NCI-H82 (cell line): ENCODE results near the gene CLIC1.

Experiments used
- DNase-seq: peaks from one replicate; lab custom pipeline; 2025; lab: John Stamatoyannopoulos, UW

The CLIC1 gene

GRCh38 chr6:31736021-31736767, at the start of gene CLIC1:
Gene CLIC1, minus strand, starts transcription at chr6:31736530. Its CDS starts 230 bp downstream, at chr6:31736300.
- DNase-seq, result peak; percentile 87

GRCh38 chr6:31785475-31785874, 49.1 kb upstream of the CLIC1 start:
- no peak for DNase-seq

- DNase-seq, result no peak
These were observed 48.0 kb upstream of the CLIC1 start for GRCh38 chr6:31784098-31784925.

DNA sequence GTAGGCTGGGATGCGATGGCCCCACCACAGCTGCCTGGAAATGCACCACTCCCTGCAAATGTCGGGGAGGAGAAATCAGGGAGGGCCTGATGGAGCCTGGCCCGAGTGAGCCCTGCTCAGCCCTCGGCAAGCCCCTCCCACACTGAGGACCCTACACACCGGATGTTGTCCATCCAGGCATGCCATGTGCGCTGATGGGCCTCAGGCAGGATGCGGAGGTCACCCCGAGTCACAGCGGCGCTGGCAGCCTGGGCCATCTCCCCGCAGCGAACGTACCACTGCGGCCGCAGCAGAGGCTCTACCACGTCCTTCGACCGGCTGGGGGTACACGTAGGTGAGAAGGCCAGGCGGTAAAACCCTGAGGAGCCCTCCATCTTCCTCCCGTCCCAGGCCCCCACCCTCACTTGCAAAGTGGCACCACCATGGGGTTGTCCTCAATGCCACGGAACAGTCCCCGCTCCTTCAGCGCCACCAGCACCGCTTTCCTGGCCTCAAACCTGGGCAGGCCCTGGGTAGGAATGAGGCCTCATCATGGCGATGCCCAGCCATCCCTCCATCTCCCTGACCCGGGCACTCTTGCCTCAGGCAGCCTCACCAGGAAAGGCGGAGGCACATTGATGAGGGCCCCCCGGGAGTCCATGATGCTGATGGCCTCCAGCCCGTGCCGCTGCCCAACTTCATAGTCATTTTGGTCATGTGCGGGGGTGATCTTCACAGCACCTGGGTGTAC, 46.0 kb upstream of the CLIC1 start:
- DNase-seq, result no peak

DNA sequence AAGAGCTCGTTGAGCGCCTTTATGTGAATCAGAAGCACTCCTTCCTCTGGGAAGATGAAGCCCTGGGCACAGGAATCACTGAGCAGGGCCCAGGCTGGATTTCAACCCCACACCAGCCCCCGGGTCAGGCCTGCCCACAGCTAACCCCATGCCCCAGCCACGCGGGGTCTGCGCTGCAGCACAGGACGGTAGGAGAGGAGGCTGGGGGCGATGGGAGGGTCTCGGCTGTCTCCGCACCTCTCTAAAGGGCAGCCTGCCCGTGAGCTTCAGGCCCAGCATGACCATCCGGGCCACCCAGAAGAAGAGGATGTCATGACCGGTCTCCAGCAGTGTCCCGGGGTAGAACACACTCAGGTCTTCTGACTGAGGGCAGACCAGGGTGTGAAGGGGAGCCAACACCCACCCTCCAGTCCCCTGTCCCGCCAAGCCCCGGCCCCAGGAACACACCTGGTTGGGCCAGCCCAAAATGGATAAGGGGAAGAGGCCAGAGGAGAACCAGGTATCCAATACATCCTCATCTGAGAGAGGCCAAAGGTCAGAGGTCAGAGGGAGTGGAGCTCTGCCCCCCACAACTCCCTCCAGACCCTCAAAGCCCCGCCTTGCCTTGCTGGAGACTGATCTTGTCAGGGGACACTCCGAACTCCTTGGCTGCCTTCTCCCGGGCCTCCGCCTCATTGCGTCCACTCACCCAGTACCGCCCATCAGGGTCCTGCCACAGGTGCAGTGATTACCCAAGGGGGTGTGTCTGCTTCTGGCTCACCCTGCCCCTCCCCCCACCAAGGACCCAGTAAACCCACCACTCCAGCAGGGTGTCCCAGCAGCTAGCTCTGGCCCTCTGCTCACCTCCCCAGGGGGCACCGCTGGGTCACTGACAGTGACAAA, 45.2 kb upstream of the CLIC1 start:
- no peak for DNase-seq

DNA sequence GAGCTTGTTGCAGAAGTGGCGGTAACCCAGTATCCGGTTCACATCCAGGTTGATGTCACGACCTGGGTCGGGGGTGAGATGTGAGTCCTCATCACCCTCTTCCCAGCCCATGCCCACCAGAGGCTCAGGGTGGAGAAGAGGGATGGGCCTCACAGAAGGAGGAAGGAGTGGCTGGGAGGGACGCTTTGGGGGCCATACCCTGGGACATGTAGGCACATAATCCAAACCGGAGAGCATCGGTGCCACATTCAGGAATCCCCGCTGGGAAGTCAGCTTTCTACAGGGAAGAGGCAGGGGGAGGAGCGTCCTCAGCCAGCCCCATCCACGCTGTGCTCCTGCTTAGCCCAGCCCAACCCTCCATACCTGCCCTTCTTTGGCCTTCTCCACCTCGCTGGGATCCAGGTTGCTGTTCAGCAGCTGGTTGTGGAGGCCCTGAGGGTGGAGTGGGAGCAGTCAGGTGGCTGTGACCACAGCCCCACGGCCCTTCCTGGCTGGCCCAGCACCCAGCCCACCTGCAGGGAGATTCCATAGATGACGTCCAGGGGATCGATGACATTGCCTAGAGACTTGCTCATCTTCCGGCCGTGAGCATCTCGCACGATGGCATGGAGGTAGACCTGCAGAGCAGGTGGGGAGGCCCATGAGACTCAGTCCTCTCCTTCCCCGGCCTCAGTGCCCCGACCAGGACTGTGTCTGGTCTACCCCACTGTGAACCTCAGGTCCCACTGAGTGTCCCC, 44.3 kb upstream of the CLIC1 start:
- no peak for DNase-seq

DNA sequence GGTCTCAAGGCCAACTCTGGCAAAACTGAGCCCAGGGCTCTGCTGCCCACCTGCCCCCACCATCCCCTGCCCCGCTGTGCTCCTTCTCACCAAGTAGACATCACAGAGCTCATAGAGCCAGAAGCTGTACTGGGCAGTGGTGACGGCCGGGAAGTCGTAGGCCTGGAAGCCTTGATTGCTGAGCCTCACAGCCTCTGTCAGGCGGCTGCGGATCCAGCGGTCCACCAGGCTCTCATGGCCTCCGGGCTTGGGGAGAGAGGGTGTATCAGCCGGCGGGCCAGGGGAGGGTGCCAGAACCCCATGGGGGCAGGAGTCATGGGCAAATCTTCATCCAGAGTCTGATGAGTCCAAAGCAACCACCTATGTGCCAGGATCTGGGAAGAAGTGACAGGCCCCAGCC, 43.6 kb upstream of the CLIC1 start:
- no peak for DNase-seq

- no peak for DNase-seq
These were observed 42.9 kb upstream of the CLIC1 start for GRCh38 chr6:31778999-31779885.

GRCh38 chr6:31778193-31778592, 41.9 kb upstream of the CLIC1 start:
- DNase-seq, result no peak

DNA sequence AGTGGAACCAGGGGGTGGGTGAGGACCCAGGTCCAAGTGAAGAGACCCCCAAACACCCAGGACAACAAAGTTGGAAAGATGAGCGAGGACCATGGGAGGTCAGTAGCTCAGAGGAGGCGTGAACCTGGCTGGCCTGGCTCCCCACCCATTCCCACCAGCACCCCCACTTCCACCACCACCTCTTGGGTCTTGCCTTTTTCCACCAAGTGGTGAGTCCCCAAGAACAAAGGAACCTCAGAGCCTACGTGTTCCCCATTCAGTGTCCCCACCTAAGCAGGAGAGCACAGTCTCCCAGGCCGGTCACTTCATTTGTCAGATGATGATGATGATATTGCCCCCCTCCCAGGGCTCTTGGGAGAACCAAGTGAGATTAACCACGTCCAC, 41.3 kb upstream of the CLIC1 start:
- DNase-seq, result no peak

GRCh38 chr6:31776989-31777666, 40.8 kb upstream of the CLIC1 start, which contains the start of gene VWA7:
Gene VWA7, minus strand, starts transcription at chr6:31777328. Its CDS starts 549 bp downstream, at chr6:31776779.
- DNase-seq, result peak; percentile 71

DNA sequence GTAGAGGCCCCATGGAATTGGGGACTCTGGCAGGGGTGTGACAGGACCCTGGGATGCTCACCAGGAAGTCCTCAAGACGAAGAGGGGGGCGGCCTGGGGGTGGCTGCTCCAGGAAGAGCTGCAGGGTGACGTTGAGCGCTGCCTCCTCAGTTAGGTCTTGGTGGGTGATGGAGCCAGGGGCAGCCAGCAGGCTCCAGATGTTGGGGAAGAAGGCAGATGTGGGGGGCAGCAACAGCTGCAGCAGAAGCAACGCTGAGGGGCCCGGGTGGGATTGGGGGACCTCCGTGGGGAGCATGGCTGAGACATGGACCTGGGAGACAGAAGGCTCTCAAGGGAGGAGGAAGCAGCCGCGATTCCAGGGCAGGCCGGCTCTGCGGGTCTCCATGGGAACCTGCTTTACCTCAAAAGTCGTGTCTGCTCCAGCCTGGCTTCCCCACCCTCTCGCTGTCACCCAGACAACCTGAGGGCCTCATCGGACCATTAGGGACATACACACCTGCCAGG, 40.2 kb upstream of the CLIC1 start:
- DNase-seq, result no peak

GRCh38 chr6:31775633-31776484, 39.5 kb upstream of the CLIC1 start:
- DNase-seq, result no peak

DNA sequence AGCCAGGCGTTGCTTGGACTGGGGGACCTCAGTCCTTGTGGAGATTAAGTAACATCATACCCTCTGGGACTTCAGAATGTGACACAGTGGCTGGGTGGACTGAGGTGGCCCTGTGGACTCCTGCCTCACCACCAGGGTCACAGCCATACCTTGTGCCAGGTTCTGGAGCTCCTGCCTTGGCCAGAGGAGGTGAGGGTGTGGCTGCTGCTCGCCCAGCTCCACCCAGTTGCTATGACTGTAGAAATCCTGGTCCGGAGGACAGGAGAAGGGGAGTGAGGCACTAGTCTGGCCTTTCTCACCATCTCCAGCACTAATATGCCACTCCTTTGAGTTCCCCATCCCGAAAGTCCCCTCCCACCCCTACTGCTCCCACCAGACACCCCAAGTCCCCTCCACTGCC, 38.9 kb upstream of the CLIC1 start:
- DNase-seq, result peak; percentile 26

- DNase-seq, result no peak
These were observed 35.6 kb upstream of the CLIC1 start for GRCh38 chr6:31771992-31772358.

- no peak for DNase-seq
These were observed 34.5 kb upstream of the CLIC1 start for GRCh38 chr6:31770860-31771259.

DNA sequence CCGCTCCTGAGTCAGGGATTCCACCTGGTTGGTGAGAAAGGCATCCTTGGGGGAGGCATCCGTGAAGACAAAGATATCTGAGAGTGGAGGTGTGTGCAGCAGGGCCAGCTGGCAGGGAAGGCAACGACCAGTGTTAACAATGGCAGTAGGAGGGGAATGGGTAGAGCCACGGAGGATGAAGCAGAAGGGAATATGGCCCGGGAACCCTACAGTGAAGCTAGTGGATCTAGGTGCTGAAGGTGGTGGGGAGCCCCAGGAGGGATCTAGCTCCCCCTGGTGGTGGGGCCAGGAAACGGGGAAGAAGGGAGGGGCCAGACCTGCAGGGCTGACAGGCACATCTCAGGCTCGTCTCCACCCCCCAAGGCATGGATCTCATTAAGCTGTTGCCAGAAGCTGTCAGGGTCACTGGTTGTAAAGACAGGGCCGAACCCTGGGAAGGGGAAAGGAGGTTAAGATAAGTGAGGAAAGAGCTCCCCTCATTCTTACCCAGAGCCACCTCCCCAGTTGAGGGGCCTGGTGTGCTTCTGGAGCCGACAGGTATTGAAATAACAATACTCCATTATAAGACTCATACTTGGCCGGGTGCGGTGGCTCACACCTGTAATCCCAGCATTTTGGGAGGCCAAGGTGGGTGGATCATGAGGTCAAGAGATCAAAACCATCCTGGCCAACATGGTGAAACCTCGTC, 33.5 kb upstream of the CLIC1 start:
- peak; percentile 94 for DNase-seq
